Thyroid gland (tissue), 4 donors: ENCODE measurements around the gene AKAP1.

Experiments used
- CTCF ChIP-seq, 6 experiments: fragments of 200-600 bp in 3 of 6; fragments of 450-650 bp in 3 of 6; sonication (generic) in 3 of 6; IDR thresholded peaks; one replicate each; pipeline ENCODE4 v1.5.1; 2016 to 2019; ENCODE audit warnings: antibody characterized with exemption in 6 of 6, mild to moderate bottlenecking in 2 of 6, inconsistent platforms in 1 of 6, moderate library complexity in 1 of 6
- POLR2A ChIP-seq, 2 donors: fragments of 450-650 bp; IDR thresholded peaks; one replicate each; pipeline ENCODE4 v1.6.1; 2017; ENCODE audit warnings: antibody characterized with exemption in 2 of 2, mild to moderate bottlenecking in 2 of 2, moderate library complexity in 1 of 2

GRCh38 chr17:57071991-57072944 is 12.8 kb upstream of the AKAP1 start:
- TF ChIP-seq POLR2A (IDR thresholded peaks at IDR 0.05) (no peak), CTCF (IDR thresholded peaks at IDR 0.05) (no peak)
